Bronchial epithelial cell (primary cell): ENCODE data around the gene PRDX5. TPM values are rescaled to one million over a fixed set of nuclear protein-coding genes. Genes with fewer than 3 reads are reported as not detected.

Experiments
- DNase-seq: peaks from one replicate; pipeline ENCODE4 v3.0.0-alpha.2; 2010; ENCODE audit warnings: low read depth
- FAIRE-seq: peaks from 2 replicates; lab custom pipeline; 2011; peaks lifted over from hg19 to GRCh38; lab: Jason Lieb, UNC
- H3K27me3 ChIP-seq: 2 replicates; pipeline ENCODE4 v1.5.1; 2011; ENCODE audit warnings: low read length; ENCODE audit not compliant: control insufficient read depth, insufficient read depth
- H3K36me3 ChIP-seq: 2 replicates; pipeline ENCODE4 v1.5.1; 2011; ENCODE audit warnings: low read length; ENCODE audit not compliant: control insufficient read depth, insufficient read depth
- H3K4me3 ChIP-seq: 2 replicates; pipeline ENCODE4 v1.5.1; 2011; ENCODE audit warnings: mild to moderate bottlenecking, low read depth, low read length, control low read depth
- total RNA-seq: library from RNA; depleted of rRNA; stranded (reverse); fragments of >200 nt; gene quantifications from 2 replicates; pipeline ENCODE4 v1.2.1, GENCODE V29; 2014
- TF ChIP-seq, protein P1 (sequence below): IDR thresholded peaks from 2 replicates; pipeline ENCODE4 v1.5.1; 2011; ENCODE audit warnings: mild to moderate bottlenecking, moderate library complexity, low read length, control low read depth, inconsistent platforms; ENCODE audit not compliant: insufficient read depth, severe bottlenecking

The PRDX5 gene
- total RNA-seq, 1 donor from 2014 or later = 649 TPM

DNA sequence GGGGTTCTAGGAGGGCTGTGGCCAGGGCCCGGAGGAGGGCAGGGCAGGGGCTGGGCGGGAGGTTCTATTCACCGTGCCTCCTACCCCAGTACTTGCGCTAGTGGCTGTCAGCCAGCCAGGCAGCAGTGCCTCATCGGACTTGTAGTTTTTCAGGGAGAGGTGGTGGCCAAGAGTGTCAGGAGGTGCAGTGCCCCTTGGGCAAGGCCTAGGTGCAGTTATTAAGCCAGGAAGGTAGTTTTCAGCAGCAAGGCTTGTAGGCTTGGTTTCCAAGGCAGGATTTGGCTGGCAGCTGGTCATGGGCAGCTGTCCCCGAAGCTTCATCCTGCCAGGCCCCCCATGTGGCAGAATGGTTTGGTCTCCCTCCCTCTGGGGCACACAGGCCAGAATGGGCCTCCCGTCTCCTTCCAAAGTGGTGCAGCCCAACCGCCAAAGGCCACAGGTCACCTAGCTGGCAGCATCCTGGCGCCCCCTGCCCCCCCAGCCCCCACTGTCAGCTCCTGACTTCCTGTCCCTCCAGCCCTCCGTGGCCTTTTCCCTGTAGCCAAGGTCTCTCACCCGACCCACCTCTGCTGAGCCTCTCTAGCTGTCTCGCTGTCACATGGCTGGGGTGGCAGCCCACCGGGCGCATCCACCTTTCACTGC lies 30.6 kb downstream of the PRDX5 start:
- Histone ChIP-seq H3K27me3 (no peaks in the 10 kb centered on the region), H3K4me3 (no peak overlapping the region), H3K36me3 (no peaks in the 10 kb centered on the region)
- TF ChIP-seq, protein P1, sequence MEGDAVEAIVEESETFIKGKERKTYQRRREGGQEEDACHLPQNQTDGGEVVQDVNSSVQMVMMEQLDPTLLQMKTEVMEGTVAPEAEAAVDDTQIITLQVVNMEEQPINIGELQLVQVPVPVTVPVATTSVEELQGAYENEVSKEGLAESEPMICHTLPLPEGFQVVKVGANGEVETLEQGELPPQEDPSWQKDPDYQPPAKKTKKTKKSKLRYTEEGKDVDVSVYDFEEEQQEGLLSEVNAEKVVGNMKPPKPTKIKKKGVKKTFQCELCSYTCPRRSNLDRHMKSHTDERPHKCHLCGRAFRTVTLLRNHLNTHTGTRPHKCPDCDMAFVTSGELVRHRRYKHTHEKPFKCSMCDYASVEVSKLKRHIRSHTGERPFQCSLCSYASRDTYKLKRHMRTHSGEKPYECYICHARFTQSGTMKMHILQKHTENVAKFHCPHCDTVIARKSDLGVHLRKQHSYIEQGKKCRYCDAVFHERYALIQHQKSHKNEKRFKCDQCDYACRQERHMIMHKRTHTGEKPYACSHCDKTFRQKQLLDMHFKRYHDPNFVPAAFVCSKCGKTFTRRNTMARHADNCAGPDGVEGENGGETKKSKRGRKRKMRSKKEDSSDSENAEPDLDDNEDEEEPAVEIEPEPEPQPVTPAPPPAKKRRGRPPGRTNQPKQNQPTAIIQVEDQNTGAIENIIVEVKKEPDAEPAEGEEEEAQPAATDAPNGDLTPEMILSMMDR = no peak
- FAIRE-seq = no peak
- no peak for DNase-seq

DNA sequence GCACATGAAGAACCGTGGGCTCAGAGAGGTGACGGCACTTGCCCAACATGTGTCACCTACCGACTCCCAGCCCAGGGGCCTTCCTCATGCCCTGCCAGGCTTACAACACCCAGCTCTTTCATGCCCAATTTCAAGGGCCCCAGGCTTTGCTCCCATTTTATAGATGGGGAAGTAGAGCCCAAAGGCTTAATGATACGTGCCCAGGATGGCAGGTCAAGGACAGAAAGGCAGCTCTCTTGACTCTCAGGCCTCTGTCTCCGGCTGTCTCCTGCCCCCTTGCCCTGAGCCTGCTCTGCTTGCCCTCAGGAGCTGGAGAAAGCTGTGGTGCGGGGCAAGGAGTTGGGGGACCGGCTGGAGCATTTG lies 31.1 kb downstream of the PRDX5 start:
- no peaks in the 10 kb centered on the region for H3K36me3 ChIP-seq
- H3K4me3 ChIP-seq = no peak overlapping the region
- H3K27me3 ChIP-seq = no peaks in the 10 kb centered on the region
- FAIRE-seq = no peak
- TF ChIP-seq, protein P1 = no peak
- DNase-seq = no peak

DNA sequence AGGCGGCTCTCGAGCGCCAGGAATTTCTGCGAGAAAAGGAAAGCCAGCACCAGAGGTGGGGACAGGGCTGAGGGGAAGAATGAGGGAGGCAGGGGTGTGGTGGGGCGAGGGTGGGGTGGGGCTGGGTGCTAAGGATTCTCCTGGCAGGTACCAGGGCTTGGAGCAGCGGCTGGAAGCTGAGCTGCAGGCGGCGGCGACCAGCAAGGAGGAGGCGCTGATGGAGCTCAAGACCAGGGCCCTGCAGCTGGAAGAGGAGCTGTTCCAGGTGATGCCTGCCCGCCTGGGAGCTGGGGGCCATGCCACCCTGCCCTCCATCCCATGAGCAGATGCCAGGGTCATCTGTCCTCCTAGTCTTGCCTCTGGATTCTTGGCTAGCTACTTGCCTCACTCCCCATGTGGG lies 31.5 kb downstream of the PRDX5 start:
- no peak for FAIRE-seq

DNA sequence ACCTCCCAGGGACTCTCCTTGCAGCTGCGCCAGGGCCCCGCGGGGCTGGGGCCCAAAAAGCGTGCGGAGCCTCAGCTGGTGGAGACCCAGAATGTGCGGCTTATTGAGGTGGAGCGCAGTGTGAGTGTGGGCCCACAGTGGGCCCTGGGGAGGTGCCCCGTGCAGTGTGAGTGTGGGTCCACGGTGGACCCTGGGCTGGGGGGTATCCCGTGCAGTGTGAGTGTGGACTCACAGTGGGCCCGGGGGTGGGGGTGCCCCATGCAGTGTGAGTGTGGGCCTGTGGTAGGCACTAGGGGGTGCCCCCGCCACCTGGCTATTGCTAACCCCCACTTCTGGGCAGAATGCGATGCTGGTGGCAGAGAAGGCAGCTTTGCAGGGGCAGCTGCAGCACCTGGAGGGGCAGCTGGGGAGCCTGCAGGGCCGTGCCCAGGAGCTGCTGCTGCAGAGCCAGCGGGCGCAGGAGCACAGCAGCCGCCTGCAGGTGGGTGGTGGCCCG lies 33.3 kb downstream of the PRDX5 start:
- no peak overlapping the region for H3K4me3 ChIP-seq
- H3K27me3 ChIP-seq = no peaks in the 10 kb centered on the region
- H3K36me3 ChIP-seq = no peaks in the 10 kb centered on the region
- no peak for DNase-seq
- TF ChIP-seq, protein P1 = no peak
- FAIRE-seq = no peak

More for the DNA sequence above, 31.5 kb downstream of the PRDX5 start:
- Histone ChIP-seq H3K27me3 (no peaks in the 10 kb centered on the region), H3K36me3 (no peaks in the 10 kb centered on the region), H3K4me3 (no peak overlapping the region)
- TF ChIP-seq, protein P1 = no peak
- no peak for DNase-seq

DNA sequence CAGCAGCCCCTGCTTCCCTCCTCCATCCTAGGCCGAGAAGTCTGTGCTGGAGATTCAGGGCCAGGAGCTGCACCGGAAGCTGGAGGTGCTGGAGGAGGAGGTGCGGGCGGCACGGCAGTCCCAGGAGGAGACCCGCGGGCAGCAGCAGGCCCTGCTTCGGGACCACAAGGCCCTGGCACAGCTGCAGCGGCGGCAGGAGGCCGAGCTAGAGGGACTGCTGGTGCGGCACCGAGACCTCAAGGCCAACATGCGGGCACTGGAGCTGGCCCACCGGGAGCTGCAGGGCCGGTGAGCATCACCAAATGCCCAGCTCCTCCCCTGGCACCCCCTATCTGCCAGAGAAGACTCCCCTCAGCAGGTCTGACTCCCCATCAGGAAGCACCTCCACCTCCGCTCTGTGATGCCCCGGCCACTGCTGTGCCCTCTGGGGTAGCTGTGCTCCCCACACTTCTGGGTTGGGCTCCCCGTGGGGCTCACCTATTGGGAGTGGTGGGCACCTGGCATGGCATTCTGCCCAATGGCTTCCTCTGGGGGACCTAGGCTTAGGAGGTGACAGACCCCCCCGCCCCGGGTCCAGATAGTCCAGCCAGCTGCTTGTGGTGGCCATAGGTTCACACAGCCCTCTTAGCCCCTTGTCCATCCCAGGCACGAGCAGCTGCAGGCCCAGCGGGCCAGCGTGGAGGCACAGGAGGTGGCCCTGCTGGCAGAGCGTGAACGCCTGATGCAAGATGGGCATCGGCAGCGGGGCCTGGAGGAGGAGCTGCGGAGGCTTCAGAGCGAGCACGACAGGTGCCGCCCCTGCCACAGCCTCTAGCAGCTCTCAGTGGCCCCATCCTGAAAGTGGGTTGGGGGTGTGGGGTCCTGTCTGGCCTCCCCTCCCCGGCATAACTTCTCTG lies 34.4 kb downstream of the PRDX5 start:
- TF ChIP-seq, protein P1 = no peak
- no peaks in the 10 kb centered on the region for H3K36me3 ChIP-seq
- DNase-seq (no peak), FAIRE-seq (no peak)
- H3K4me3 ChIP-seq = no peak overlapping the region
- no peaks in the 10 kb centered on the region for H3K27me3 ChIP-seq
